SK-N-SH (cell line): ENCODE data around the gene SDF4. TPM values are rescaled to one million over a fixed set of nuclear protein-coding genes. Genes with fewer than 3 reads are reported as not detected.

Source experiments
- CTCF ChIA-PET: fragments of 300-600, 350-600 bp; formaldehyde crosslinking; extraction: SDS; loops from one replicate; lab custom pipeline; 2021; lab: Yijun Ruan, JAX
- POLR2A ChIA-PET: fragments of 350-600 bp; sonication (Branson Sonifier 250); formaldehyde crosslinking; extraction: SDS; loops from one replicate; lab custom pipeline; 2020; ENCODE audit warnings: antibody characterized with exemption, inconsistent platforms; lab: Yijun Ruan, JAX
- DNase-seq: peaks from one replicate; pipeline ENCODE4 v3.0.0; 2012
- H2AFZ ChIP-seq: fragments of 200-600 bp; sonication (generic); 2 replicates; pipeline ENCODE4 v1.8.1; 2016; ENCODE audit warnings: antibody characterized with exemption, mild to moderate bottlenecking, low read depth
- H3F3A ChIP-seq: fragments of 200-600 bp; sonication (generic); replicated peaks from 2 replicates; pipeline ENCODE3; 2016; ENCODE audit warnings: antibody characterized with exemption, mild to moderate bottlenecking; ENCODE audit not compliant: insufficient read depth
- H3K27ac ChIP-seq, 2 experiments: fragments of 200-500 bp in 1 of 2; fragments of 200-600 bp in 1 of 2; sonication (Bioruptor generic) in 1 of 2; sonication (generic), shearing (Covaris generic) in 1 of 2; 2 replicates each; pipeline versions ENCODE4 v1.5.1 to v1.6.1; 2014 to 2016; ENCODE audit warnings: low read depth in 2 of 2, inconsistent platforms in 1 of 2, low read length in 1 of 2, mild to moderate bottlenecking in 1 of 2, mixed read lengths in 1 of 2
- H3K27me3 ChIP-seq: fragments of 200-600 bp; sonication (generic), shearing (Covaris generic); 2 replicates; pipeline ENCODE4 v1.6.1; 2016; ENCODE audit warnings: mixed run types; ENCODE audit not compliant: insufficient read depth
- H3K36me3 ChIP-seq, 2 experiments: fragments of 200-500 bp in 1 of 2; fragments of 200-600 bp in 1 of 2; sonication (Bioruptor generic) in 1 of 2; sonication (generic) in 1 of 2; replicated peaks in 1 of 2; 2 replicates each; pipeline versions ENCODE3 to v1.5.1; 2014 to 2016; ENCODE audit warnings: low read length in 1 of 2, mild to moderate bottlenecking in 1 of 2; ENCODE audit not compliant: insufficient read depth in 2 of 2, control insufficient read depth in 1 of 2
- H3K4me1 ChIP-seq, 2 experiments: fragments of 200-500 bp in 1 of 2; fragments of 200-600 bp in 1 of 2; sonication (Bioruptor generic) in 1 of 2; sonication (generic), shearing (Covaris generic) in 1 of 2; 2 replicates each; pipeline versions ENCODE4 v1.5.1 to v1.6.1; 2014 to 2016; ENCODE audit warnings: low read depth in 1 of 2, low read length in 1 of 2, mixed run types in 1 of 2; ENCODE audit not compliant: insufficient read depth in 2 of 2, control insufficient read depth in 1 of 2
- H3K4me2 ChIP-seq: fragments of 200-600 bp; sonication (generic), shearing (Covaris generic); 2 replicates; pipeline ENCODE4 v1.6.1; 2017; ENCODE audit warnings: mixed run types
- H3K4me3 ChIP-seq, 2 experiments: fragments of 200-500 bp in 1 of 2; fragments of 200-600 bp in 1 of 2; sonication (Bioruptor generic) in 1 of 2; sonication (generic), shearing (Covaris generic) in 1 of 2; 2 replicates each; pipeline versions ENCODE4 v1.5.1 to v1.8.1; 2014 to 2016; ENCODE audit warnings: low read depth in 2 of 2, inconsistent platforms in 1 of 2, low read length in 1 of 2, mild to moderate bottlenecking in 1 of 2, mixed read lengths in 1 of 2, moderate library complexity in 1 of 2
- H3K79me2 ChIP-seq: fragments of 200-600 bp; sonication (generic); 2 replicates; pipeline ENCODE4 v1.8.1; 2017; ENCODE audit warnings: mild to moderate bottlenecking; ENCODE audit not compliant: insufficient read depth
- H3K9ac ChIP-seq: fragments of 200-600 bp; sonication (generic); 2 replicates; pipeline ENCODE4 v1.6.1; 2017; ENCODE audit warnings: mixed run types
- H3K9me2 ChIP-seq: fragments of 200-600 bp; sonication (generic); 2 replicates; pipeline ENCODE4 v1.6.1; 2017; ENCODE audit warnings: mixed run types
- H3K9me3 ChIP-seq: fragments of 200-600 bp; sonication (generic); 2 replicates; pipeline ENCODE4 v1.6.1; 2017; ENCODE audit warnings: mixed run types, mild to moderate bottlenecking, moderate library complexity
- H4K20me1 ChIP-seq: fragments of 200-600 bp; sonication (generic); 2 replicates; pipeline ENCODE4 v1.6.1; 2017; ENCODE audit warnings: mild to moderate bottlenecking, mixed run types; ENCODE audit not compliant: insufficient read depth
- ELF1 ChIP-seq: IDR thresholded peaks from 2 replicates; pipeline ENCODE4 v1.4.0; 2012
- EP300 ChIP-seq, 2 experiments: IDR thresholded peaks; 2 replicates each; pipeline versions ENCODE4 v1.4.0 to v1.6.1; 2012; ENCODE audit warnings: borderline replicate concordance in 1 of 2, low read depth in 1 of 2, low read length in 1 of 2
- EZH2phosphoT487 ChIP-seq: fragments of 200-600 bp; sonication (generic); IDR thresholded peaks from 2 replicates; pipeline ENCODE4 v1.6.1; 2017; ENCODE audit warnings: low read depth, mixed run types, mild to moderate bottlenecking, antibody characterized with exemption, moderate library complexity, borderline replicate concordance
- FOSL2 ChIP-seq: IDR thresholded peaks from 2 replicates; pipeline ENCODE4 v1.4.0; 2012; ENCODE audit warnings: low read depth, mild to moderate bottlenecking, moderate library complexity, borderline replicate concordance
- GATA2 ChIP-seq: sonication (generic); formaldehyde crosslinking; IDR thresholded peaks from 2 replicates; pipeline ENCODE4 v1.5.0; 2020; ENCODE audit warnings: mild to moderate bottlenecking, missing genetic modification reagents
- MXI1 ChIP-seq: IDR thresholded peaks from 2 replicates; pipeline ENCODE4 v1.6.1; 2012; ENCODE audit warnings: mild to moderate bottlenecking, low read depth, low read length, improper control_type of control experiment
- PBX3 ChIP-seq: IDR thresholded peaks from 2 replicates; pipeline ENCODE4; 2012
- RAD21 ChIP-seq: IDR thresholded peaks from 2 replicates; pipeline ENCODE4 v1.6.1; 2012; ENCODE audit warnings: mild to moderate bottlenecking, low read length
- RCOR1 ChIP-seq: fragments of 150-350 bp; IDR thresholded peaks from 2 replicates; pipeline ENCODE4 v1.6.1; 2017; ENCODE audit warnings: antibody characterized with exemption, low read length
- REST ChIP-seq: IDR thresholded peaks from 2 replicates; pipeline ENCODE4 v1.6.1; 2012; ENCODE audit warnings: mild to moderate bottlenecking, low read depth, low read length, moderate library complexity
- RXRA ChIP-seq: IDR thresholded peaks from 2 replicates; pipeline ENCODE4 v1.4.0; 2012; ENCODE audit warnings: low read depth, mild to moderate bottlenecking, borderline replicate concordance
- SIN3A ChIP-seq: IDR thresholded peaks from 2 replicates; pipeline ENCODE4 v1.6.1; 2012; ENCODE audit warnings: low read depth, mild to moderate bottlenecking, low read length, moderate library complexity, borderline replicate concordance
- TAF1 ChIP-seq: IDR thresholded peaks from 2 replicates; pipeline ENCODE4 v1.6.1; 2012; ENCODE audit warnings: low read depth, mild to moderate bottlenecking, low read length, moderate library complexity, borderline replicate concordance
- TEAD4 ChIP-seq: IDR thresholded peaks from 2 replicates; pipeline ENCODE4 v1.4.0; 2012; ENCODE audit warnings: mild to moderate bottlenecking, borderline replicate concordance; ENCODE audit not compliant: insufficient read depth
- USF2 ChIP-seq: fragments of 150-350 bp; IDR thresholded peaks from 2 replicates; pipeline ENCODE4 v1.6.1; 2017; ENCODE audit warnings: antibody characterized with exemption, low read length, low read depth, borderline replicate concordance
- WGBS: methylation state at CpG from one replicate; pipeline ENCODE4 v1.1.6; 2017; ENCODE audit warnings: low lambda C conversion rate; 5-methylcytosine and 5-hydroxymethylcytosine counted together
- polyA plus RNA-seq, 3 experiments: library from polyadenylated mRNA; depleted of rRNA; stranded (reverse); fragments of >200 nt; gene quantifications; 2 replicates each; pipeline ENCODE4 v1.2.3, GENCODE V29; 2012

The SDF4 gene
- polyA plus RNA-seq, 1 of the 3 experiments (the other 2 are of a cell fraction): 265 TPM

- TF ChIP-seq REST (no peak), GATA2 (no peak), TEAD4 (no peak), EP300 (IDR thresholded peaks at IDR 0.05; ENCODE audit: borderline replicate concordance in 1 of 2, low read depth in 1 of 2, low read length in 1 of 2) (no peak)
- TF ChIP-seq, all 33 proteins: peak for 0
Observed at GRCh38 chr1:1215881-1216605, 15.8 kb downstream of the SDF4 start (continued).

- H3K27ac ChIP-seq: no peak overlapping the region
- H4K20me1 ChIP-seq: no peaks in the 10 kb centered on the region
- H3K4me1 ChIP-seq: no peaks in the 10 kb centered on the region
- no peak overlapping the region for H3K4me3 ChIP-seq
- H3K9ac ChIP-seq: no peak overlapping the region
- TF ChIP-seq SIN3A (no peak), RAD21 (no peak), TAF1 (no peak), FOSL2 (no peak), ELF1 (no peak), EP300 (IDR thresholded peaks at IDR 0.05; ENCODE audit: borderline replicate concordance in 1 of 2, low read depth in 1 of 2, low read length in 1 of 2) (no peak), MXI1 (no peak), RCOR1 (no peak), PBX3 (no peak), EZH2phosphoT487 (no peak), USF2 (no peak), RXRA (no peak)
- no peaks in the 10 kb centered on the region for H3K27me3 ChIP-seq
- POLR2A ChIA-PET: interaction anchor here (0.6 kb wide), 1 partner anchor 159 kb away, joined by 3 read pairs; no protein-coding TSS in a partner anchor
- no peak overlapping the region for H2AFZ ChIP-seq
- no peaks in the 10 kb centered on the region for H3K9me2 ChIP-seq
- no peak overlapping the region for H3K4me2 ChIP-seq
- DNase-seq: no peak
- CTCF ChIA-PET: interaction anchor here (0.7 to 1.1 kb wide), 3 partner anchors 16 to 176 kb away, joined by 3 read pairs; no protein-coding TSS in a partner anchor
- H3K79me2 ChIP-seq: no peaks in the 10 kb centered on the region
- peaks cover 0 to 28% of the 10 kb centered on the region in 2 experiments for H3K36me3 ChIP-seq
- H3F3A ChIP-seq: no peaks in the 10 kb centered on the region
- no peaks in the 10 kb centered on the region for H3K9me3 ChIP-seq
- WGBS: 93% methylated on average over 3 of the region's 11 CpGs
Observed at GRCh38 chr1:1215080-1215676, 16.6 kb downstream of the SDF4 start.
